Activated T-helper 1 cell treated with anti-CD3 and anti-CD28 coated beads, Interleukin-12 subunit alpha, Interleukin-12 subunit beta, Interleukin-2, Interleukin-4 antibody, amounts not matched to agents 30 ng/mL and 10 ng/mL and 1 ng/mL, durations not matched to agents 14 hours and 24 hours and 36 hours (primary cell): ENCODE results near the gene DSC3. TPM values are rescaled to one million over a fixed set of nuclear protein-coding genes. Genes with fewer than 3 reads are reported as not detected.
"Not testable (repeated sequence)": the region's sequence is repeated elsewhere in the genome, so short reads cannot be mapped to it uniquely, and the experiment has no call there.

Source experiments
- DNase-seq: peaks from one replicate; pipeline ENCODE4 v3.0.0; 2021; ENCODE audit warnings: low spot score
- H3K27ac Mint-ChIP-seq: one replicate; pipeline ENCODE4 v1.8.0; 2021; ENCODE audit warnings: mild to moderate bottlenecking, mixed read lengths
- H3K27me3 Mint-ChIP-seq: one replicate; pipeline ENCODE4 v1.8.0; 2022; ENCODE audit warnings: mild to moderate bottlenecking, moderate library complexity, mixed read lengths; ENCODE audit not compliant: insufficient read depth
- H3K36me3 Mint-ChIP-seq: one replicate; pipeline ENCODE4 v1.8.0; 2021; ENCODE audit warnings: low read depth, mixed read lengths
- H3K4me1 Mint-ChIP-seq: one replicate; pipeline ENCODE4 v1.8.0; 2021; ENCODE audit warnings: low read depth, mixed read lengths
- H3K4me3 Mint-ChIP-seq: one replicate; pipeline ENCODE4 v1.8.0; 2021; ENCODE audit warnings: mild to moderate bottlenecking, moderate library complexity, mixed read lengths
- H3K9me3 Mint-ChIP-seq: one replicate; pipeline ENCODE4 v1.8.0; 2021; ENCODE audit warnings: mixed read lengths
- intact Hi-C: fragments of 100-400 bp; cut with micrococcal nuclease; formaldehyde crosslinking; loops from one replicate; pipeline ENCODE4 v1.15.1; 2024
- total RNA-seq: library from RNA; stranded (reverse); gene quantifications from 2 replicates; pipeline ENCODE4 v1.2.3, GENCODE V29; 2022

Gene DSC3
- total RNA-seq, 1 donor from 2014 or later, result not detected

DNA sequence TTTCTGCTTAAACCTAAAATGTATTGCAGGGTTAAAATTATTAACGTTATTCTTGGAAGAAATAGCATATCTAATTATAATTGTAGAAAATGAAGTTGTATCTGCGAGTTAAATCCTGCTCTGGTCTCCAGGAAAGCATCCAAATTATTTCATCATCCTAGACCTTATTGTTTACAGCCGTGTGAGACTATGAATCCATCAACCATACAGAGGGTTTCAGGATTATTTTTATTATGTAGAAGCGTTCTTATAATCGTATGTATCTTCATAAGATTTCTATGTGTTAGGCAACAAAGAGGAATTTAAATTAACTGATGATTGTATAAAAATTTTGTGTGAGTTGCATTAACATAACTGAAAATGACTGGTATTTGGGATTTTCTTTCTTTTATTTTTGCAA, 14.5 kb upstream of the DSC3 start:
- Mint-ChIP-seq H3K4me1 (no peaks in the 10 kb centered on the region), H3K27me3 (no peaks in the 10 kb centered on the region), H3K4me3 (no peak overlapping the region), H3K36me3 (no peaks in the 10 kb centered on the region), H3K27ac (no peak overlapping the region), H3K9me3 (peaks cover 9% of the 10 kb centered on the region)
- intact Hi-C loops, result no loop called here
- DNase-seq, result no peak

DNA sequence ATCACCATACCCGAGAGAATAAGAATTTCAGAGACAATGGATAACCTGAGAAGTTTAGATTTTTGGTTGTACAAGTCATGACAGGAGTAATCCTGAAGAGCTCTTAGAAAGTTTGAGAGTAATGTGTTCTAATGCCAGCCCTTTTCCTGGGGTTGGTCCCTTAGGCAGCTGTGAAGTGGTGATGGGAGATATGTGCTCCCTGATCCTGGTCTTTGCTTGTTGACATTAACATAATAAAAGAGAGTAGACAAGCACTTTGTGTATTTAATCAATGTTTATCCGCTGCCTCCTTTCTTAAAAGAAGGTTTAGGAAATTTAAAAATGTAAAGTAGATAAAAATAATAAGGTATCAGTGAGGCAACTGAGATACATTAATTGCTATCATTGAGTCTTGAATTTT, 13.8 kb upstream of the DSC3 start:
- Mint-ChIP-seq H3K4me3 (no peak overlapping the region), H3K4me1 (no peaks in the 10 kb centered on the region), H3K9me3 (peaks cover 11% of the 10 kb centered on the region), H3K36me3 (no peaks in the 10 kb centered on the region), H3K27me3 (no peaks in the 10 kb centered on the region), H3K27ac (no peak overlapping the region)
- intact Hi-C loops, result no loop called here
- no peak for DNase-seq

DNA sequence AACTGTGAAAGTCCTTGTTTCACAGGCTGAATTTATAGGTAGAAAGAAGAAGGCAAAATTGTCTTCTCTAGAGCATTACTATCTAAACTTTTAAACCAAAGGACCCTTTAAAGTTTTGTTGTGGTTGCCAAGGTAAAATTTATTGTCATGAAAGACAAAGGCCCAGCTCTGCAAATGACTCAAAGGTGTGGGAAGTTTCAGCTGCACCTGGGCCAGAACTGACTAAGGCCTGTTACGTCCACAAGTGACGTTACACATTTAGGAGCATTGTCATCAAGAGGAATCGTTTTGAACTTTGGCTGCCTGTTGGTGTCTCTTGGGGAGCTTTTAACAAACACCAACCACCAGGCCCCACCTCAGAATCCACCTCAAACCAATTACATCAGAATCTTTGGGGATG, 8.1 kb upstream of the DSC3 start:
- Mint-ChIP-seq H3K4me1 (no peaks in the 10 kb centered on the region), H3K27ac (no peak overlapping the region), H3K27me3 (no peaks in the 10 kb centered on the region), H3K9me3 (peaks cover 11% of the 10 kb centered on the region), H3K36me3 (no peaks in the 10 kb centered on the region), H3K4me3 (no peak overlapping the region)
- intact Hi-C loops, result no loop called here
- no peak for DNase-seq

DNA sequence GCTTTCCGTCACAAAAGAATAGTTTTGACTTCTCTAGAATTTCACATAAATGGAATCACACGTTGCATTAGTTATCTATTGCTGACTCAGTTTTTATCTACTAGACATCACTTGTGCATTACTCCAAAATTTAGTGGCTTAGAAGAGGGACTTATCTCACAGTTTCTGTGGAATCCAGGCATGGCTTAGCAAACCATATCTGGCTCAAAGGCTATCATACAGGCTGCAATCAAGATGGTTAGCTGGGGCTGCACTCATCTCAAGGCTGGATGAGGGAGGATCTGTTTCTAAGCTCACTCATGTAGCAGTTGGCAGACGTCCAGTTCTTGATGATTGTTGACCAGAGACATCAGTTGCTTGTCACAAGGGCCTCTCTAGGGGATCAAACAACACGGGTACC, 6.6 kb upstream of the DSC3 start:
- no peaks in the 10 kb centered on the region for H3K4me1 Mint-ChIP-seq
- DNase-seq, result no peak
- intact Hi-C loops, result no loop called here
- peaks cover 11% of the 10 kb centered on the region for H3K9me3 Mint-ChIP-seq
- no peak overlapping the region for H3K27ac Mint-ChIP-seq
- H3K4me3 Mint-ChIP-seq, result no peak overlapping the region
- H3K27me3 Mint-ChIP-seq, result no peaks in the 10 kb centered on the region
- no peaks in the 10 kb centered on the region for H3K36me3 Mint-ChIP-seq

DNA sequence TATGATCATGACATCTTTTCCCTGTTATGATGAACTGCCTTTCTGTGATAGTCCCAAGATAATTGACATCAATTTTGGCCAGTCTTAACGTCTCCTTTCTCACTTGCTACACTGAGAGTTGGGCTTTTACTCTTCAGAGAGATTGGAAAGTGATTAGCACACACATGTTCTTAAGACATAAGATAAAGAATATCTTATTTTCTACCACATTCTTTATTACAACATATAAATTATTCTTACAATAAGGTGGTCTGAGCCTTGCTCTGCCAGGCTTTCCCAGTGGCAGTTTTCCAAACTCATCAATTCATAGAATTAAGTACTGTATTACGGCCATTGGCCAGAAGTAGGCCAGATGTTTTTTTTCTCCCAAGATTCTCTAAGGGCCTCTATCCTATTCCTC, 5.7 kb upstream of the DSC3 start:
- Mint-ChIP-seq H3K4me3 (no peak overlapping the region), H3K36me3 (no peaks in the 10 kb centered on the region), H3K9me3 (peaks cover 11% of the 10 kb centered on the region), H3K27ac (no peak overlapping the region), H3K4me1 (no peaks in the 10 kb centered on the region), H3K27me3 (peaks cover 4% of the 10 kb centered on the region)
- intact Hi-C loops, result no loop called here
- DNase-seq, result no peak

DNA sequence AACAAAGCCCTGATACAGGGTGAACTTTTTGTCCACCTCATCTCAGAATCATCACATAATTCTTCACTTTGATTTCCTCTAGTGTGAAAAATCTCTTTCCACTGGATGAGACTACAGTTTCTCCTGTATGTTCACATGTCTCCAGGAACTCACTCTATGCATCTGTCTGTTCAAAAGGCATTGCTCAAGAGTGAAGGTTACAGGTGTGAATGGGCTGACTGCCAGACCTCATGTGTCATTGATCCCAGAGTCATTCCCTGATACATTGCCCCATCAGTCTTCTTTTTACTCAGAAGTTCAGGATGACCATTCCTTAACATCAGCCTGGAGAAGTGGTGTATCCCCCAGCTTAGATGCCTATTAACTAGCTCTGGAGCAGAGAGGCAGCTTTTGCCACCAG, 4.4 kb upstream of the DSC3 start:
- Mint-ChIP-seq H3K27me3 (peaks cover 9% of the 10 kb centered on the region), H3K4me3 (no peak overlapping the region), H3K4me1 (no peaks in the 10 kb centered on the region), H3K9me3 (peaks cover under 1% of the 10 kb centered on the region), H3K27ac (no peak overlapping the region), H3K36me3 (no peaks in the 10 kb centered on the region)
- DNase-seq, result no peak
- intact Hi-C loops, result no loop called here

DNA sequence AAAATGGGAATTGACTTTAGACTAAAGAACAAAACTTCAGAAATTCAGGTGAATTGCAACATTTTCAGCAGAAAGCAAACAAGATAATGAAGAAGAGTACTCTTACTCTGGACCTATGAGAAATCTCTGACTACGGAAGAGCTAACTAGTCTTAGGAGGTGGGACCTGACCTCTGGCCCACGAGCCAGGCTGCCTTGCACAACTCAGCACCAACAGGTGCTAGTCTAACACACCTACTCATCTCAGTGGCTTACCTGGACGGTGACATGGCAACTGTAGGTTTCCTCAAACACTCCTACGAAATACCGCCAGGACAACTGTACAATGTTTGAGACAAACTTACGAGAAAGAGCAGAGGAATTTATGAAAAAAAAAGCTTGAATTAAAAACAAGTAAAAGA, 3.1 kb upstream of the DSC3 start:
- H3K27me3 Mint-ChIP-seq, result peaks cover 21% of the 10 kb centered on the region
- no peak overlapping the region for H3K27ac Mint-ChIP-seq
- no peak for DNase-seq
- intact Hi-C loops, result no loop called here
- no peaks in the 10 kb centered on the region for H3K4me1 Mint-ChIP-seq
- no peaks in the 10 kb centered on the region for H3K9me3 Mint-ChIP-seq
- H3K36me3 Mint-ChIP-seq, result no peaks in the 10 kb centered on the region
- no peak overlapping the region for H3K4me3 Mint-ChIP-seq

DNA sequence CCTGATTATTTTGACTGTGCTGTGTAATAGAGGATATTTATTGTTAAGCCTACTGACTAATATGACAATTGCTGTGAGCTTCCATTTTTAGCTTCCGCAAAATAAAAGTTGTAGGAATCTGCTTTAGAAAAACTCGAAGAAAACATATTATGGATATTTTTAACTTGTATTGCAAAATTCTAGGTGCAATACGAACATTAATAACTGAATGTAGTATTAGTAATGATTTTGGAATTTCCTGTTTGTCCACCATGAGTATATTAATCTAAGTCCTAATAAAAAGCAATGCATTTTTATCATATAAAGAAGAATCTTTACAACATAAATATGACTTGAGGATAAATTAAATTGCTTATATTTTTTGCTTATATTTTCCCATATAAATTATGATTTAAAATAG, 2.4 kb upstream of the DSC3 start:
- H3K9me3 Mint-ChIP-seq, result no peaks in the 10 kb centered on the region
- H3K4me3 Mint-ChIP-seq, result no peak overlapping the region

DNA sequence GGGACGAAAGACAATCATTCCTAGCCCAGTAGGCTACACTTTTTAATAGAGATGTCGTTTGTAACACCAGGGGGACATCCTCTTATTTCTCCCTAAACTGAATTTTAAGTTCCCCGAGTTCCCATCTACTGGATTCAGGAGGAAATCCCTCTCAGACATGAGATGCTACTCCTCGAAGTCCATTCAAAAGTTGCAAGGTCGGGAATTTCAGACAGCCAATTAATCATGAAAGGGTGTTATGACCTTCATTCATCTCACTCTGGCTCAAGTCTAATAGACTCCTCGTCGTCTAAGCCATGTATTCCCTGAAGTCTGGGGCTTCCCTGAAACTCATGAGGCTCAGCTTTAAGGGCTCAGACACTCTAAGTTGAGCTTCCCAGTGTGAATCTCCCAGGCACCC, 1.2 kb upstream of the DSC3 start:
- no peaks in the 10 kb centered on the region for H3K36me3 Mint-ChIP-seq
- intact Hi-C loops, result no loop called here
- no peaks in the 10 kb centered on the region for H3K4me1 Mint-ChIP-seq
- no peak overlapping the region for H3K4me3 Mint-ChIP-seq
- peaks cover 25% of the 10 kb centered on the region for H3K27me3 Mint-ChIP-seq
- no peak for DNase-seq
- H3K27ac Mint-ChIP-seq, result no peak overlapping the region
- no peaks in the 10 kb centered on the region for H3K9me3 Mint-ChIP-seq

More for the DNA sequence above, 2.4 kb upstream of the DSC3 start:
- H3K27ac Mint-ChIP-seq, result no peak overlapping the region
- intact Hi-C loops, result no loop called here
- H3K27me3 Mint-ChIP-seq, result peaks cover 25% of the 10 kb centered on the region
- DNase-seq, result no peak
- no peaks in the 10 kb centered on the region for H3K4me1 Mint-ChIP-seq
- no peaks in the 10 kb centered on the region for H3K36me3 Mint-ChIP-seq

DNA sequence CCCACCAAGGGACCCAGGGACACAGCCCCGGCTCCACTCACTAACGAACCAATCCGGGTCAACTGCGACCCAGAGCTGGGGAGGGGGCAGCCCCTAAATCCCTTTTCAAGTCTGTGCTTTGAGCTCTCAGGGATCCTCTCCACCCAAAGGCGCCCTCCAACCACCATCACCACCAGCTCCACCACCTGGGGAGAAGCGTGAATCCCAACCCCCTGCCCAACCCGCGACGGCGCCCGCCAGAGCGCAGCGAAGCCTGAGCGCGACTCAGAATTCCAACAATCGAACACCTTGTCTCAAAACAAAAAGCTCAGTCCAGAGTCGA, 497 bp downstream of the DSC3 start:
- H3K4me3 Mint-ChIP-seq, result no peak overlapping the region
- H3K27me3 Mint-ChIP-seq, result peaks cover 25% of the 10 kb centered on the region
- no peaks in the 10 kb centered on the region for H3K4me1 Mint-ChIP-seq
- no peaks in the 10 kb centered on the region for H3K36me3 Mint-ChIP-seq
- intact Hi-C loops, result no loop called here
- no peak overlapping the region for H3K27ac Mint-ChIP-seq
- no peak for DNase-seq
- H3K9me3 Mint-ChIP-seq, result no peaks in the 10 kb centered on the region

DNA sequence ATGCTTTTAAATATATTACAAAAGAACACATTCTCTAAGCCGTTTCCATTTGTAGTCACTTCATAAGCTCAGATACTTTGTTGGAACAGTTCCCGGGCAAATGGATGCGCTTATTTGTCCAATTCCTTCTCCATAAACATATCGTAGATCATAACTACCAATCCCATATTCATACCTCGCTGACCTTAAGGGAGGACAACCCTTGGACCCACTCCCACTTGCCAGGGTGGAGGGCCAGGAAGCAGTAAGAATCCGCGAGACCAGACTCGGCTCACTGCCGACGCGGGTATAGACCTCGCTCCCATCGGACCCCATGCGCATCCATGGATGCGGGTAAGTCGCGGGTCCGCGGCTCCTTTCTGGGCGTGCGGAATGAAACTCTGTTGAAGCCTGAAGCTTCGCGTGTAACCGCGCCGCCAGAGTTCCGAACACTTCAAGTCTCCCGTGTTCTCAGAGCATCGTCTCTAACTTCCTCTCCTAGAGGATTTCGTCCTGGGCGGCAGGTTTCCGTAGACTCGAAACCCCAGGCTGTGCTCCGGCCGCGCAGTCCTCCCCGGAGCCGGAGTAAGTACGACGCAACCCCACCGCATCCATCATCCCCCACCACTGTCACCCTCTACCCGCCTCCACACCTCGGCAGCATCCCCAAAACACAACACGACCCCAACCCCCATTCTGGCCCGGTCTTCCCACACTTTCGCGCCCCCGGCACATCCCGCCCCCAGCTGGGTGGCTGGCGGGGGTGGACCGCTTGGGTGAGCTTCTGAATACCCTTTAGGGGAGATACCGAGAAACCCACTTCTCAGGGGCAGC, 1.1 kb downstream of the DSC3 start:
- Mint-ChIP-seq H3K36me3 (no peaks in the 10 kb centered on the region), H3K4me3 (no peak overlapping the region), H3K27ac (no peak overlapping the region), H3K27me3 (peaks cover 25% of the 10 kb centered on the region), H3K9me3 (no peaks in the 10 kb centered on the region), H3K4me1 (no peaks in the 10 kb centered on the region)
- intact Hi-C loops, result no loop called here
- no peak for DNase-seq

DNA sequence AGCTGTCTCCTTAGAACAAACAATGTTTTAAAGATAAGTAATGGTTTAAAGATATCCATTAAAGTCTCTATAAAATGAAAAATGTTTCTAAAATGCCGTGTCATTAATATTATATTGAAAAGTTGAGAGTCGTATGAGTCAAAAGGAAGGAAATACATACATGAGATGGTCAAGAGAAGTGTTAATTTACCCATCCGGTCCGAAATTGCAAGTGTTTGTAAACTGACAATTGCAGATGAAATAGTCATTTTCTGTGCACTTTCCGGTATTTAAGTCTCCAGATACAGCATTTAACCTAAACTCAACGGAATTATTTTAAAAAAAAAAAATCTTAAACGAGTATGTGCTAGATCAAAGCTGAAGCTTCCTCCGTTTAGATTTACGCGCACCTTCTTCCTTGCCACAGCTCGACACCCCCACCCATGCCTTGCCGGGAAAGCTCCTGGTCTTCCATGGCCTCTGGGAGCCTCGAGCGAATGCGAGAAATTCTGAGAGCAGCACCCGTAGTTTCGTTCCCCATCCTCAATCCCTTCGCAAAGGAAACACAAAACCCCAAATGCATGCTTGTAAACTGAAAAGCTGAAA, 1.8 kb downstream of the DSC3 start:
- Mint-ChIP-seq H3K4me3 (no peak overlapping the region), H3K36me3 (no peaks in the 10 kb centered on the region), H3K27me3 (peaks cover 25% of the 10 kb centered on the region), H3K27ac (no peak overlapping the region), H3K4me1 (no peaks in the 10 kb centered on the region), H3K9me3 (no peaks in the 10 kb centered on the region)
- no peak for DNase-seq
- intact Hi-C loops, result no loop called here

DNA sequence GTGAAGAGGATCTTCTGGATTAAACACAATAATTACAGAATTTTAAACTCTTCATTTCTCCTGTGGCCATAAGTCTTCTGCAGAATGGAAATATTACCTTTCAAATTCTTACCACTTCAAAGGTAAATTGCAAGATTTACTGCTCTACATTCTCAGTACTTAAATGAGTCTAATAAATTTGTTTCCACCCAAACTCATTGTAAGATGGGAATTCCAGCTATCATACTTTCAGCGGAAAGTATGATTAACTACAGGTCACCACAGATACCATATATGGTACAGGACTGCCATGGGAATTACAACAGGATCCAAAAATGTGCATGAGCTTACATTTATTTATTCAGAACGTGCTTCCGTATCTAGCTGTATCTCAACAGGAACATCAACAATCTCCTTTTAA, 3.1 kb downstream of the DSC3 start:
- no peak overlapping the region for H3K4me3 Mint-ChIP-seq
- no peaks in the 10 kb centered on the region for H3K9me3 Mint-ChIP-seq
- no peak overlapping the region for H3K27ac Mint-ChIP-seq
- H3K27me3 Mint-ChIP-seq, result peaks cover 25% of the 10 kb centered on the region
- H3K4me1 Mint-ChIP-seq, result no peaks in the 10 kb centered on the region
- intact Hi-C loops, result no loop called here
- no peak for DNase-seq
- no peaks in the 10 kb centered on the region for H3K36me3 Mint-ChIP-seq

DNA sequence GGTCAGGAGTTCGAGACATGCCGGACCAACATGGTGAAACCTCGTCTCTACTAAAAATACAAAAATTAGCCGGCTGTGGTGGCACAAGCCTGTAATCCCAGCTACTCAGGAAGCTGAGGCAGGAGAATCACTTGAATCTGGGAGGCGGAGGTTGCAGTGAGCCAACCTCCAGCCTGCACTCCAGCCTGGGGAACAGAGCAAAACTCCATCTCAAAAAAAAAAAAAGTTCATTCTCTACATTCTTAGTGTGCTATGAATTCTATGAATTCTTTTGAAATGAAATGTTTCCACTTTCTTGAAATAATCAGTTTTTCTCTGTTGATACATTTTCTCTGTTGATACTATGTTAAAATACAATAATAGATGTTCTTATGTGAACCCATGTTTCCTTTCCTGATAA, 4.9 kb downstream of the DSC3 start:
- H3K9me3 Mint-ChIP-seq, DNase-seq, H3K4me3 Mint-ChIP-seq, H3K27ac Mint-ChIP-seq, H3K4me1 Mint-ChIP-seq, intact Hi-C loops, H3K36me3 Mint-ChIP-seq: not testable (repeated sequence)
- peaks cover 19% of the 10 kb centered on the region for H3K27me3 Mint-ChIP-seq
